Measurements from ENCODE around the gene CALR. TPM values are rescaled to one million over a fixed set of nuclear protein-coding genes. Genes with fewer than 3 reads are reported as not detected.

CALR gene
- total and polyA plus RNA-seq, 9 of the 15 experiments (the other 6 are each of a cell fraction or from before 2014, with no cell fraction given), result 126 to 811 (median 642) TPM

- no peak overlapping the region for H3K4me3 ChIP-seq
- no peaks in the 10 kb centered on the region for H3K27me3 ChIP-seq (ENCODE audit: control insufficient read depth in 2 of 2, insufficient read depth in 2 of 2, low read length in 2 of 2)
- no peak overlapping the region for H3K4me2 ChIP-seq (ENCODE audit: insufficient read depth, low read length)
- no peaks in the 10 kb centered on the region for H4K20me1 ChIP-seq (replicated peaks; ENCODE audit: control insufficient read depth, insufficient read depth, low read length)
- POLR2A ChIA-PET, result interaction anchor here (0.8 to 0.9 kb wide), 2 partner anchors 121 to 173 kb away, joined by 3 to 5 read pairs; no protein-coding TSS in a partner anchor
- DNase-seq (ENCODE audit: extremely low read depth in 1 of 4, low spot score in 3 of 4), result peak in 1 of 4 experiments; percentile 5
- BruUV-seq (replicated peaks), result no TSS peak
- H3K27ac ChIP-seq (ENCODE audit: extremely low read depth, low read depth, low read length), result no peak overlapping the region
- H3K9me3 ChIP-seq (replicated peaks; ENCODE audit: control insufficient read depth, insufficient read depth, low read depth, low read length), result no peaks in the 10 kb centered on the region
- no peak overlapping the region for H3K9ac ChIP-seq (ENCODE audit: insufficient read depth in 1 of 2, low read depth in 2 of 2, low read length in 2 of 2)
- ATAC-seq, result no peak
- no peaks in the 10 kb centered on the region for H3K79me2 ChIP-seq (ENCODE audit: control insufficient read depth, insufficient read depth, low read length)
- in situ Hi-C loops (cut with MboI) (loop anchor here (5.0 to 10.0 kb wide), 2 partner anchors 112 to 445 kb away; no protein-coding TSS in a partner anchor), intact Hi-C loops (cut with micrococcal nuclease) (loop anchor here (5.0 kb wide), 1 partner anchor 282 kb away; no protein-coding TSS in a partner anchor)
- TF ChIP-seq HNRNPUL1 (IDR thresholded peaks at IDR 0.05; ENCODE audit: low read length) (no peak), BRF2 (IDR thresholded peaks at IDR 0.05; ENCODE audit: borderline replicate concordance, insufficient read depth, insufficient read length) (no peak), THRA (IDR thresholded peaks at IDR 0.05) (no peak), OTX1 (CRISPR knock-in tag; IDR thresholded peaks at IDR 0.05) (no peak), FOXK1 (CRISPR knock-in tag; IDR thresholded peaks at IDR 0.05; ENCODE audit: borderline replicate concordance) (no peak), PRDM10 (IDR thresholded peaks at IDR 0.05; ENCODE audit: partially characterized antibody) (peak; percentile 42), ZNF384 (IDR thresholded peaks at IDR 0.05; ENCODE audit: low read depth, low read length) (peak; percentile 66; the same call in 1 of the 2 replicates), SIN3B (IDR thresholded peaks at IDR 0.05; ENCODE audit: low read depth) (no peak), TEAD2 (tag; IDR thresholded peaks at IDR 0.05) (no peak), ZNF212 (CRISPR knock-in tag; IDR thresholded peaks at IDR 0.05) (no peak)
- no peaks in the 10 kb centered on the region for H3K9me1 ChIP-seq (ENCODE audit: control insufficient read depth, insufficient read depth, low read length)
- FAIRE-seq, result no peak
- peaks cover 10 to 52% of the 10 kb centered on the region in 2 experiments; a peak in 4 of 5 replicates for H3K4me1 ChIP-seq (replicated peaks in 1 of 2; ENCODE audit: control insufficient read depth in 2 of 2, insufficient read depth in 2 of 2, low read length in 2 of 2)
- CTCF ChIA-PET (ENCODE audit: low intra/inter-chr PET ratio), result interaction anchor here (0.9 kb wide), 1 partner anchor 14 kb away, joined by 3 read pairs; no protein-coding TSS in a partner anchor
- no peaks in the 10 kb centered on the region for H3K36me3 ChIP-seq (ENCODE audit: control insufficient read depth, insufficient read depth, low read length)
- H2AFZ ChIP-seq (ENCODE audit: low read depth, low read length), result no peak overlapping the region
- WGBS (ENCODE audit: insufficient coverage, low coverage, missing lambda C conversion rate), result 7% methylated on average over 3 of the region's 3 CpGs
Observed at GRCh38 chr19:12979974-12980373, 41.6 kb downstream of the CALR start.
